COLO668 (cell line): Measurements from ENCODE around the gene TMEM202.
"Not testable (repeated sequence)": the region's sequence is repeated elsewhere in the genome, so short reads cannot be mapped to it uniquely, and the experiment has no call there.

ENCODE experiments used
- DNase-seq: peaks from one replicate; lab custom pipeline; 2025; ENCODE audit not compliant: unreplicated experiment; lab: John Stamatoyannopoulos, UW

TMEM202 gene

DNA sequence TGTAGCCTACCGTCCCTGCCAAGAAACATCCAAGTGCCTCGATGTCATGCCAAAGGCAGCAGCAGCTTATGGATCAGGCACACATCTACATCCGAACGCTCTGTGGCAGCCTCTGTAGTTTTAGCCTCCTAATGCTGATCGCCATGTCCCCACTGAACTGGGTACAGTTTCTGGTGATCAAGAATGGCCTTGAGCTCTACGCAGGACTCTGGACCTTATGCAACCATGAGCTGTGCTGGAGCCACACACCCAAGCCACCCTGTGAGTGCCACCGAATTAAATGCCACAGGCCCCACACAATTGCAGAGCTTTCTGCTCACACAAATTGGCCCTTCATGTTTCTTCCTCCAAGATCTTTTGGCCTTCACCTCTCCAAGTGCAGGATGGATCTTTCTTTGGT lies 543 bp downstream of the TMEM202 start:
- DNase-seq = no peak

DNA sequence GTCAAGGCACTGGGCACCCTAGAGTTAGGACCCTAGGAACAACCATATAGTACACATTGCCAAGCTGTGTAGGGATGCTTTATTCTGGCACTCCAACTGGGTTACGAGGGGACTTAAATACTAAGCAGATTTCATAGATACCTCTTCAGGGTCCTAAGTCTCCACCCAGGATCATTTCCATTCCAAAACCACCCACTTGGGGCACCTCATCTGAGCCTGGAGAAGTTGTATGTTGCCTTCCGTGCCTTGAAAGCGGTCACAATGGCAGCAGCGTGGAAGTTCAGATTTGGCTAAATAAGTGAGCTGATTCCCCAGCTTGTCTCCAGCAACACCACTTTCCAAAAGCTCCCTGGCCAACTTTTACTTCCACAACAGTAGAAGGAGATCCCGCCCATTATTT lies 4.6 kb downstream of the TMEM202 start:
- DNase-seq = no peak

DNA sequence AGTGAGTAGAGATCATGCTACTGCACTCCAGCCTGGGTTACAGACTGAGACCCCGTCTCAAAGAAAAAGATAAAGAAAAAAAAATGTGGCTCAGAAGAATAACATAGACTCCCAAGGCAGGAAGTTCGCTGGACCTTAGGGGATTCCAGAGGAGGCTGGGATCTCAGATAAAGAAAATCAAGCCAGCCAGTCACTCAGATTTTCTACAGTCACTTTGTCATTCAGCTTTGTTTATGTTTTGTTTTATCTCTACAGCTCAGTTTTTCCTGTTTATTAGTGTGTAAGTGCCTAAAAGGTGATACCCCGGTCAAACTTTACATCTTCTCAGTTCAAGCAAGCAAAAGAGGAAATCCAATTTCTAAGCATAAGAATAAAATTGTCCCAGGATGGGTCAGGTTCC lies 6.3 kb downstream of the TMEM202 start:
- DNase-seq = no peak

DNA sequence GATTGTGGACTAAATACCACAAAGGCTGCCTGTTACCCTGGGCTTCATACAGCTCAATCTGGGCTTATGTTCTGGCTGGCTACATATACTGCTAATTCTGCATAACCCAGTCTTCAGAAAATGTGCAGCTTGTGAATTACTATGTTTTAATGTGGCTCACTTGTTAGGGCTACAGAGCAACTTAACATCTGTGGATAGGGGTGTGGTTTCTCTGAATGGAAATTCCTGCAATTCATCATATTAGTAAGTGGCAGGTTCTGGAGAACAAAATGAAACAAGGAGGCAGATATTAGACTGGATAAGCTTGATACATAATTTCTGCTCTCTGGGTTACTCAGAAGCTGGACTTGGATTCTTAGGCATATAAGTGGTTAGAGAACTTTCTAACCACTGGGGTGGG lies 6.7 kb downstream of the TMEM202 start:
- no peak for DNase-seq

DNA sequence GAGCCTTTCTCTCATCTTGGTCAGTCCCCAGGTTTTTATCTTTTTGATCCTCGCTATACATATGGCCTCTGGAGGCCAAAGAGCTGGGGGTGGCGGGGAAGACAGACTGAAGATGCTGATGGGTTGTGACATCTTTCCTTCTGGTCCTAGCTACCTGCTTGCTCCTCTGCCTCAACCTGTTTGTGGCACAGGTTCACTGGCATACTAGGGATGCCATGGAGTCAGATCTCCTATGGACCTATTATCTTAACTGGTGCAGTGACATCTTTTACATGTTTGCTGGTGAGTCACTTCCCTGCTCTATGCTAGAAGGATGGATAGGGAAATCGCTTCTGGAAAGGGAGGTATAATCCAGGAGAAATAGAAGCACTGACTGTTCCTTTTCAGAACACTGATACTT lies 8.8 kb downstream of the TMEM202 start:
- DNase-seq = no peak

DNA sequence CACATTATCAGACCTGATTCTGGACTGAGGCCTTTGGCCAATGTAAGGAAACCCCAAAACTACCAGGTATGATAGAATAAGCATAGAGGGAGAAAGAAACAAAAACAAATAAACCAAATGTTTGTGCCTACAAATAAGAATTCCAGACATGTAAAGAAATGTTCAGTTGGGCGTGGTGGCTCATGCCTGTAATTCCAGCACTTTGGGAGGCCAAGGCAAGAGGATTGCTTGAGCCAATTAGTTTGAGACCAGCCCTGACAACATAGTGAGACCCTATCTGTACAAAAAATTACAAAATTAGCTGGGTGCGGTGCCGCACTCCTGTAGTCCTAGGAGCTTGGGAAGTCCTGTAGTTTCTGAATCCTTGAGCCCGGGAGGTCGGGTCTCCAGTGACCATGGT lies 13.0 kb downstream of the TMEM202 start:
- DNase-seq = no peak

DNA sequence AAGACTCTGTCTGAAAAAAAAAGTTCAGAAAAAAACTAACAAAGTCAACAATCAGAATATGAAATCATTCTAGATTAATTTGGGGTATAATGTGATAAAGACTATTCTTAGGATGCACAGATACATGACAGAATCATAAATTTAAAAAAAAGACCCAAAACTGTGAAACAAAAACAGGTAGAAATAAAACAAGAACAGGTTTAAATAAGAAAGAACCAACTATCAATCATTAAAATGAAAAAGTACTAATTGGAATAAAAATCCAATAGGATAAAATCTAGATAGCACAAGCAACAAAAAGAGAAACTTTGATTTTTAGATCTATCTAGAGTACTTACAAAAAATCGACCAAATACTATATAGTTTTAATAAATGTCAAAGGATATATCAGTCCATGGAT lies 13.4 kb downstream of the TMEM202 start:
- DNase-seq = no peak

DNA sequence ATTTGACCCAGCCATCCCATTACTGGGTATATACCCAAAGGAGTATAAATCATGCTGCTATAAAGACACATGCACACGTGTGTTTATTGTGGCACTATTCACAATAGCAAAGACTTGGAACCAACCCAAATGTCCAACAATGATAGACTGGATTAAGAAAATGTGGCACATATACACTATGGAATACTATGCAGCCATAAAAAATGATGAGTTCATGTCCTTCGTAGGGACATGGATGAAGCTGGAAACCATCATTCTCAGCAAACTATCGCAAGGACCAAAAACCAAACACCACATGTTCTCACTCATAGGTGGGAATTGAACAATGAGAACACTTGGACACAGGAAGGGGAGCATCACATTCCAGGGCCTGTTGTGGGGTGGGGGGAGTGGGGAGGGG lies 15.2 kb downstream of the TMEM202 start:
- DNase-seq = not testable (repeated sequence)

DNA sequence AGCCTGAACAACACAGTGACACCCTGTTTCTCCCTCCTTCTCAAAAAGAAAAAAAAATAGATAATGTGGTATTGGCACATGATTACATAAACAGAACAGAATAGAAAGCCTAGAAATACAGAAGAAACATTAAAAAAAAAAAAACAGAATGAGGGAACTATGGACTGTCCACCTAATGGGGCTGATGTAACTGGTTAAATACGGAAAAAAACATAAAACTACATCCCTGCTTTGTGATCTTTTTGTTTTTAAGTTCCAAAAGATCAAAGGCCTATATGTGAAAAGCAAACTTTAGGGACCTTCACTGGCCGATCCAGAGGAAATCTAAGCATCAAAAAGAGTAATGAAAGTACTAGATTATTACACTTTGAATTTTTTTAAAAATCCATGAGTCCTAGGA lies 17.2 kb downstream of the TMEM202 start:
- DNase-seq = no peak

DNA sequence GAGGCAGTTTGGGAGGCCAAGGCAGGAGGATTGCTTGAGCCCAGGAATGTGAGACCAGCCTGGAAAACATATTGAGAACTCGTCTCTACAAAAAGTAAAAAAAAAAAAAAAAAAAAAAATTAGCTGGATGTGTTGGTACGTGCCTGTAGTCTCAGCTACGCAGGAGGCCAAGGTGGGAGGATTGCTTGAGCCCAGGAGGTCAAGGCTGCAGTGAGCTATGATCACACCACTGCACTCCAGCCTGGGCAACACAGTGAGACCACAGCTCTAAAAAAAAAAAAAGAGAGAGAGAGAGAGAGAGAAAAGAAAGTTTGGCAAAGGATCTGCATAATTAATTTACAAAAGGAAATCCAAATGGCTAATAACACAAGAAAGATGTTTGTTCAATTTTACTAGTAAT lies 21.7 kb downstream of the TMEM202 start:
- not testable (repeated sequence) for DNase-seq

DNA sequence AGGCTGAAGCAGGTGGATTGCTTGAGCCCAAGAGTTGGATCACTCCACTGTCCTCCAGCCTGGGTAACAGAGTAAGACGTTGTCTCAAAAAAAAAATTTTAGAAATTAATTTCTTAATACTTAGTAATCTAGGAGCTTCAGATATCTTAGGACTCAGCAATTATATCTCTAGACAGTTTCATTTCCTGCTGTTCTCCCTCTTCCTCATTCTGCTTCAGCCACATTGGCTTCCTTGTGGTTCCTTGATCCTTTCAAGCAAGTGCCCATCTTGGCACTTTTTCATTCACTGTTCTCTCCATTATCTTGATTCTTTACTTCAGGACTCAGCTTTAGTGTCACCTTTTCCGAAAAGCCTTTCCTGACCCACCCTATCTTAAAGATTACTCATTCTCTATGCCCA lies 22.5 kb downstream of the TMEM202 start:
- DNase-seq = no peak

DNA sequence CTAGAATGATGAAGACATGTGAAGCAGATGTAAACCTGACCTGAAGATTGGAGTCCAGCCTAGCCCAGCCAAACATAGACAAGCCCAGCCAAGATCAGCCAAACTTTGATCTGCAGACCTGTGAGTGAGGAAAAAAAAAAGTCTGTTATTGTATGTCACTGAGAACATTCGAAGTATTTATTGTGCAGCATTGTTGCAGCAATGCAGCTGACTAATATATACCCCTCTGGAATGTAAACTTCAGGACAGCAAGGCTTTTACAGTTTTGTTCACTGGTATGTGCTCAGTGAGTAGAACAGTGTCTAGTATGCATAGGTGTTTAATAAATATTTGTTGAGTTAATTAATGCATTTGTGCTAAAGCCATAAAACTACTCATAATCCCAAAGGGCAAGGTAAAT lies 23.4 kb downstream of the TMEM202 start:
- no peak for DNase-seq

DNA sequence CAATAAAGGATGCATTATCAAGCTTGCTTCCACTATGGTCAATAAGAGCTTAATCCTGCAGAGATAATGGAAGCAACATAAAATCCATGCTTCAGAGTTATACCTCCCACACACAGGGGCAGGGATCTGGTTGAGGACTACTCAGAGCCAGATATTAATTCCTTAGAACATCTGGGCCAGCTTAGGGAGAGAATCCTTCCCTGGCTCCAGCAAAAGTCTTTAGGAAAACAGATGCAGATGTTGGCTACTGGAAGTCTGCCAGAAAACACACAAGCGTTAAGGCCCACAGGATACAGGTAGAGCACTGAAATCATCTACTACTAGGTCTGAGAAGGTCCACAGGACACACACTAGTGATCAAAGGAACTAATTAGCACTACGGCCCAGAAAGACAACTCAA lies 25.2 kb downstream of the TMEM202 start:
- DNase-seq = no peak

DNA sequence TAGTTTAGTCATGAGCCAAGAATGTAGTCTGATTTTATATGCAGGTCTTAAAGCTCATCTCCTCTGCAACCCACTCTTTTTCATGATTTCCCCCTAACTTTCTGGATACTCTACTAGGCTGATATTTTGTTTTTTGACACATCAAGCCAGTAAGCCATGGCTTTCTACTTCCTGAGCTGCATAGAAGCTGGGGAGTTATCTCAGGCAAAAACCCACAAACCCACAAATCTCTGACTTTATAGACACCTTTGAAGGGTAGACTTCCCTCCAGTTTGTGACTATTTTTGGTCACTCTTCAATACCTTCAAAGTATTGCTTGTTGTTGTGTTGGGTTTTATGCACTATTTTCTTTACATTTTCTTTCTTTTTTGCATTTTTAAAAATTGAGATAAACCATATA lies 28.6 kb downstream of the TMEM202 start:
- DNase-seq = no peak

DNA sequence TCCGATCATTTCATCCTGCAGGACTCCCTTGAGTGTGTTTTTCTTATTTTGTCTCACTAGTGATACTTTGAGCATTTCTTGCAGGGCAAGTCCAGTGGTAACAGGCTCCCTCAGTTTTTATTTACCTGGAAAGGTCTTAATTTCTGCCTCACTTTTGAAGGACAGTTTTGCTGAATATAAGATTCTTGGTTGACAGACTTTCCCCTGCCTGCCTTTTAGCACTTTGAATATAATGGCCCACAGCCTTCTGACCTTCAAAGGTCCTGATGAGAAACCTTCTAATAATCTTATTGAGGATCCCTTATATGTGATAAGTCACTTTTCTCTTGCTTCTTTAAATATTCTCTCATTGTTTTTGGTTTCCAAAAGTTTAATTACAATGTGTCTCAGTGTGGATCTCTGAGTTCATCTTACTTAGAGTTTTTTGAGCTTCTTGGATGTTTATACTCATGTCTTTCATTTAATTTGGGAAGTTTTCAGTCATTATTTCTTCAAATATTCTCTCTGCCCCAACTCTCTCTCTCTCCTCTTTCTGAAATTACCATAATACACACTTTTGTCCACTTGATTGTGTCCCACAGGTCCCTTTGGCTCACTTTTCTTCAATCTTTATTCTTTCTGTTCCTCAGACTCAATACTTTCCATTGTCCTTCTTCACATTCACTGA lies 39.7 kb downstream of the TMEM202 start:
- no peak for DNase-seq

DNA sequence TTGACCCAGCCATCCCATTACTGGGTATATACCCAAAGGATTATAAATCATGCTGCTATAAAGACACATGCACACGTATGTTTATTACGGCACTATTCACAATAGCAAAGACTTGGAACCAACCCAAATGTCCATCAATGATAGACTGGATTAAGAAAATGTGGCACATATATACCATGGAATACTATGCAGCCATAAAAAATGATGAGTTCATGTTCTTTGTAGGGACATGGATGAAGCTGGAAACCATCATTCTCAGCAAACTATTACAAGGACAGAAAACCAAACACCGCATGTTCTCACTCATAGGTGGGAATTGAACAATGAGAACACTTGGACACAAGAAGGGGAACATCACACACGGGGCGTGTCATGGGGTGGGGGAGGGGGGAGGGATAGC lies 44.7 kb downstream of the TMEM202 start:
- not testable (repeated sequence) for DNase-seq

DNA sequence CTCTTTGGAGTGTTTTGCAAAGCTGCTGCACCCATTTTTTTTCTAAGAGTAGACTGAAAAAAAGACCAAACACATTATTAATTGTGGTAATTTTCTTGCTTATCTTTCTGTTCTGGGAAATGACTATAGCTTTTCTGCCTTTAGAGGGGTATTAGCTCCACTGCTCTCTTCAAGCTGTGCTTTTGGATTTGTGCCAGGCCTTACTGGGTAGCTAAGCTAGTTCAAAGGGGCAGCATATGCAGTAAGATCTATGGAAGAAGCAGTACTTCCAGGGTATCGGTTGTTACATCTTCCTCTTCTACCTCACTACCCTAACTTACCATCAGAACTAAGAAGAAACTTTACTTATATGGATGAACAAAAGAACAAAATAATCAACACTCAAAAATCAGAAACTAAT lies 47.3 kb downstream of the TMEM202 start:
- DNase-seq = no peak

DNA sequence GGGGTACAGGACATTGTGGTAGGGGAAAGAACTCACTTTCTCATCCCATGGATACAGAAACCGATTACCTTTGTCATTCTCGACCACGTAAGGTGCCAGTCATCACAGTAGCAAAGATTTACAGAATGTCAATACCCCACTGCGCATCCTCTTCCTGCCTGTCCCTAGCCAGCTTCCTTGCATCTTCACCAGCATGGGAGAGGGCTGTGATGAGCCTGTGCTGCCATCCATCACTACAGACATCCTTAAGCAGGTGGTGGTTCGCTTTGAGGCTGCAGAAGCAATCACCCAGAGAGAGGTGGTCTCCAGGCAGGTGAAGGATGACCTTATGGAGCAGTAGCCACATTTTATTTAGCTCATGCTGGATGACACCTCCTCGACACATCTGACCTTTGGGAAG lies 52.7 kb downstream of the TMEM202 start:
- no peak for DNase-seq

DNA sequence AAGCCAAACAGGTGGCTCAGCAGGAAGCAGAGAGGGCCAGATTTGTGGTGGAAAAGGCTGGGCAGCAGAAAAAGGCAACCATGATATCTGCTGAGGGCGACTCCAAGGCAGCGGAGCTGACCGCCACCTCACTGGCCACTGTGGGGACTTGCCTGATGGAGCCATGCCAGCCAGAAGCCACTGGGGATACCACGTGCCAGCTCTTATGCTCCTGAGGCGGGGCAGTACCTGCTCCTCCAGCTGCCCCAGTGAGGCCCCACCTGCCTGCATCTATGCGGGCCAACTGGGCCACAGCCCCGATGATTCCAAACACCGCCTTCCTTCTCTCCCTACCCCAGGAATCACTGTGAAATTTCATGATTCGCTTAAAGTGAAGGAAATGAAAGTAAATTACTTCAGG lies 53.1 kb downstream of the TMEM202 start:
- no peak for DNase-seq

DNA sequence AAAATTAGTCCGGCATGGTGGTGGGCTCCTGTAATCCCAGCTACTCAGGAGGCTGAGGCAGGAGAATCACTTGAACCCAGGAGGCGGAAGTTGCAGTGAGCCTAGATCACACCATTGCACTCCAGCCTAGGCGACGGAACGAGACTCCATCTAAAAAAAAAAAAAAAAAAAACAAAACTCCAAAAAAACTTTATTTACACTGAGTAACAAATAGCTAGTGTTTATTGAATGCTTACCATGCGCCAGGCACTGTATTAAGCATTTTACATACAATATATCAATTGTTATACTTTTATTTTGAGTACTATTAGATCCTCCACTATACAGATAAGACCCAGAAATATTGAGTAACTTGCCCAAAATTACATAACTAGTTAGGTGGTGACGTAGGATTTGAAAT lies 58.6 kb downstream of the TMEM202 start:
- DNase-seq = no peak
